Measurements from ENCODE around the gene ARSJ.
"Not testable (repeated sequence)": the region's sequence is repeated elsewhere in the genome, so short reads cannot be mapped to it uniquely, and the experiment has no call there.

Gene ARSJ

GRCh38 chr4:114005569-114006442, 26.4 kb upstream of the ARSJ start:
- DNase-seq (ENCODE audit: low read depth, low spot score), result peak; percentile 23
- no peak for TF ChIP-seq CTCF (IDR thresholded peaks at IDR 0.05; ENCODE audit: insufficient read depth, low read length, missing control alignments)
- CTCF ChIA-PET, result interaction anchor here (0.9 kb wide), 1 partner anchor 373 kb away, joined by 4 read pairs; no protein-coding TSS in a partner anchor

GRCh38 chr4:114004483-114005226, 25.2 kb upstream of the ARSJ start:
- CTCF ChIA-PET; POLR2A ChIA-PET; DNase-seq (ENCODE audit: low read depth, low spot score); H3K4me3 ChIP-seq (ENCODE audit: low read depth, low read length): not testable (repeated sequence)

More at GRCh38 chr4:114005569-114006442, 26.4 kb upstream of the ARSJ start:
- H3K4me3 ChIP-seq (ENCODE audit: low read depth, low read length), result no peak overlapping the region
- POLR2A ChIA-PET, result no interaction called here

GRCh38 chr4:113998531-113998930, 19.1 kb upstream of the ARSJ start:
- no peak for DNase-seq (ENCODE audit: low read depth, low spot score)
- no peak for TF ChIP-seq CTCF (IDR thresholded peaks at IDR 0.05; ENCODE audit: insufficient read depth, low read length, missing control alignments)
- H3K4me3 ChIP-seq (ENCODE audit: low read depth, low read length), result no peak overlapping the region
- POLR2A ChIA-PET, result no interaction called here
- CTCF ChIA-PET, result no interaction called here

- ChIA-PET POLR2A (no interaction called here), CTCF (no interaction called here)
- no peak for DNase-seq (ENCODE audit: low read depth, low spot score)
- no peak overlapping the region for H3K4me3 ChIP-seq (ENCODE audit: low read depth, low read length)
- TF ChIP-seq CTCF (IDR thresholded peaks at IDR 0.05; ENCODE audit: insufficient read depth, low read length, missing control alignments), result no peak
These were observed 18.6 kb upstream of the ARSJ start for GRCh38 chr4:113998079-113998478.

GRCh38 chr4:113997206-113997605, 17.8 kb upstream of the ARSJ start:
- no peak for DNase-seq (ENCODE audit: low read depth, low spot score)
- TF ChIP-seq CTCF (IDR thresholded peaks at IDR 0.05; ENCODE audit: insufficient read depth, low read length, missing control alignments), result no peak
- no peak overlapping the region for H3K4me3 ChIP-seq (ENCODE audit: low read depth, low read length)
- POLR2A ChIA-PET, result no interaction called here
- CTCF ChIA-PET, result no interaction called here

GRCh38 chr4:113996599-113997177, 17.2 kb upstream of the ARSJ start:
- DNase-seq (ENCODE audit: low read depth, low spot score), result no peak
- H3K4me3 ChIP-seq (ENCODE audit: low read depth, low read length), result no peak overlapping the region
- ChIA-PET POLR2A (no interaction called here), CTCF (no interaction called here)
- TF ChIP-seq CTCF (IDR thresholded peaks at IDR 0.05; ENCODE audit: insufficient read depth, low read length, missing control alignments), result no peak

All from AG04449 (cell line).